ENCODE results near the gene CALHM3.

CALHM3 gene

DNA sequence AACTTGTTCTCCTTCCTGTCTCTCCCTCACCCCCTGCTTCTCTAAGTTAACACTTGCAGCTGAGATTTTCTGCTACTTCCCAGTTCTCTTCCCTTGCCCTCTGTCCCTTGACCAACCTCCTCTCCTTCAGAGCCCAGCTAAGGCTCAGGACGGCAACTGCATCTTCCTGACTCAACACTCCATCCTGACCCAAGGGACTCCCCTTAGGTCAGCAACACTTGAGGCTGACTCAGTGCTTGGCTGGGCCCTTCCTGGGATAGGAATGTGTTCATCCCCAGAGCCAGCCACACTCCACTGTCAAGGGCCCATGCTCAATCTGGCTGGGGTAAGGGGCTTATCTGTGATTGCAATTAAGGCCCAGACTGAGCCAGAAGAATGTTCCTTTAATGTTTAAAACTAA lies 30.3 kb downstream of the CALHM3 start:
- DNase-seq: no peak

DNA sequence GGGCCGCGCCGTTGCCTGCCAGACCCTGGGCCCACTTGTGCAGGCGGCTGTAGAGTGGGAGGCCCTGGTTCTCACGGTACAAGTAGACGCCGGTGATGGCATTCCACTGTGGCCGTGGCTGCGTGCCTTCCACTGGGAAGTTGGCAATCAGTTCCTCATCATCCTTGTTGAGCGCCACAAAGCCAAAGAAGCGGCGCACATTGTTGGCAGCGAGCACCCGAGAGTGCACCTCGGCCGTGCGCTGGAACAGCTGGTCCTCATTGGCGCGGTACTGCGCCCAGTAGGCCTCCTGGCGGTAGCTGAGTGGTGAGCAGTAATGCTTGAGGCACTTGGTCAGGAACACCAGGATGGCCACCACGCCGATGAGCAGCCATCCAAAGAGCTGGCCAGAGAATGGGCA lies 31.9 kb downstream of the CALHM3 start:
- no peak for DNase-seq

DNA sequence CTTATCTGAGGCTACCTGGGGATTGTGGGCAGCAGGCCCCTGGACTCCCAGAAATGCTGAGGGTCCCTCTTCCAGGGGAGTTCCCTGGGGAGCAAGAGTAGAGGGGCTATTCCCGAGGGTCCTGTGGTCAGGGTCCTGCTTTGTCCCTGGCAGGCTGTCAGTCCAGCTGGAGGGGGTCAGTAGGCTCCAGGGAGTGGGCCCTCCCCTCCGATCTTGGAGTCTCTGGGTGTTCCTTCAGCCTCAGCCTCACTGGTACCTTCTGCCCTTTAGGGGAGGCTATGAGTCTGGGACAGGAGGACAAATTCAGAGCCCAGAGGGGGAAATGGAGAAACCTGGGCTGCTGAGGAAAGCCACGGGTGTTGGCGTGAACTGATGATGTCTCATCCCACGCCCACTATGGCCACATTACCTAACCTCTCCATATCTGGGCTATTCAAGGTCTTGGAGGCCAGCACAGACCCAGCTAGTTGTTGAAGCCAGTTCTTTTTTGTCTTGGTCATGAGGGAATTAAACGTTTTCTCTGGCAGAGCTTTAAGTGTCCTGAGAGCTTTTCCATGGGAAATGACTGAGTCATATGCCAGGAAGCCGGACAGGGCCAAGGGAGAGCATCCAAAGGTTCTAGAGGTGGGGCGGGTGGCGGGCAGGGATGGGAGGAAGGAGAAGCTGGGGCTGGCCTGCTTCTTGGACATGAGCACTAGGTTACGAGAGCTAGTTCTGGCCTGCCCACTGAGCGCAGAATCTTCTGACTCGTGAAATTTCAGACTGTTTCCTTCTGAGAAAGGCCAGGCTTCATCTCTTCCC lies 33.1 kb downstream of the CALHM3 start:
- DNase-seq: no peak

DNA sequence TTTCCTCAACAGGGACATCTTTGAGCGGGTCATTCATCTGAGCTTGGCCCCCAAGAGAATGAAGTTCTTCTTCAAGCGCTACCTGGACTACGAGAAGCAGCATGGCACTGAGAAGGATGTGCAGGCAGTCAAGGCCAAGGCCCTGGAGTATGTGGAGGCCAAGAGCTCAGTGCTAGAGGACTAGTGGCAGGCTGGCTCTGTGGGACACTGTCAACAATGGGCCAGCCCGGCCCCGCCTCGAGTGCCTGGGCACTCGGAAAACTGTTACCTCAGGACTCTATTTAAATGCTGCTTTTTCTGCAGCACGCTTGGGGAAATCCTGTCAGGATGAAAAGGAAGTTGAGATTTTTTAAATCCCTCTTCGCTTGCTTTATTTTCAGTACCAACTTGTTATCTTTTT lies 33.7 kb downstream of the CALHM3 start:
- no peak for DNase-seq

DNA sequence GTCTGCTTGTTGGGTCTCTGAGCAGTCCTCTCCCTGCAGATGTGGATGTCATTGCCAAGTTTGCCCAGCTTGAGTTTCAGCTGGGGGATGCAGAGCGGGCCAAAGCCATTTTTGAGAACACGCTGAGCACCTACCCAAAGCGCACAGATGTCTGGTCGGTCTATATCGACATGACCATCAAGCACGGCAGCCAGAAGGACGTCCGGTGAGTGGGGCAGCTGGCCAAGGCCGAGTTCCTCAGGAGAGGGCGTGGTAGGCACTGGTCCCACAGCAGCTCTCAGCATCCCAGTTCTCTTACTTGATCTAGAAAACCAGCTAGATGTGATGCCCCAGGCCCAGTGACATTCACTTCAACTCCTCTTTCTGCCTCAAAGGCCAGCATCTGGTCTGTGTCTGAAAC lies 34.6 kb downstream of the CALHM3 start:
- DNase-seq: no peak

DNA sequence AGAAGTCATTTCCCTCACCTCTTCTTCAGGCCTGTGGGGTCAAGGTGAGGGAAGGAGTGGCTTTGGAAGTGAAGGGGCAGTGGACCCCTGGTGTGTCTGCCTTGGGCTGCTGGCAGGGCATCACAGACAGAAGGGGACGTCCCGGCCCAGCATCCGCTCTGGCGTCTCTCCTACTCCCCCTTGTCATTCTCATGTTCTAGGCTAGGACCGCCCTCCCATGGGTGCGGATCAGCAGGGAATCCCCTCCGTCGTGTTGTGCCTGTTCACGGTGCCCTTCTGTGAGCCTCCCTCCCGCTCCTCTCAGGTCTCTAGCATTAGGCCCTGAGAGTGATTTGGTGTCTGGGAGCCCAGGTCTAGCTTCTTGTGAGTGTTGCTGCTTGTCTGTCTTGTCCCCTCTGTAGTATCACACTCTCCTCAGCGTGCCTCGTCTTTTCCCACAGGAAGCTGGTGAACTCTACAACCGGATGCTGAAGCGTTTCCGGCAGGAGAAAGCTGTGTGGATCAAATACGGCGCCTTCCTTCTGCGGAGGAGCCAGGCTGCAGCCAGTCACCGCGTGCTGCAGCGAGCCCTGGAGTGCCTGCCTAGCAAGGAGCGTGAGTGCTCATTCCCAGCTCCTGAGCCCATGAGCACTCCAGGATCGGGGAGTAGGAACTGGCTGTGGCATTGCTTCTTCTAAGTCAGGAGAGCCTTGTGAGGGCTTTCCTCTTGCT lies 35.4 kb downstream of the CALHM3 start:
- DNase-seq: no peak

DNA sequence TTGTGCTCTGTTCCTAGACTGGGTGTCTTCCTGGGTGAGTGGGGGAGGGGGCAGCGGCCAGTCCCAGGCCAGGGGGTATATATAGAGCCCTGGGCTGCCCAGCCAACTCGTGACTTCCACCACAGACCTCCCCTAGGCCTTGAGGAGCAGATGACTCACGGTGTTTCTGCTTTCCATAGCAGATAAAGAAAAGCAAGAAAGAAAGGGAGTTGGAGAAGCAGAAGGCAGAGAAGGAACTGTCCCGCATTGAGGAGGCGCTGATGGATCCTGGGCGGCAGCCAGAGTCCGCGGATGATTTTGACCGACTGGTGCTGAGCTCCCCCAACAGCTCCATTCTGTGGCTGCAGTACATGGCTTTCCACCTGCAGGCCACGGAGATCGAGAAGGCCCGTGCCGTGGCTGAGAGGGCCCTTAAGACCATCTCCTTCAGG lies 37.0 kb downstream of the CALHM3 start:
- no peak for DNase-seq

DNA sequence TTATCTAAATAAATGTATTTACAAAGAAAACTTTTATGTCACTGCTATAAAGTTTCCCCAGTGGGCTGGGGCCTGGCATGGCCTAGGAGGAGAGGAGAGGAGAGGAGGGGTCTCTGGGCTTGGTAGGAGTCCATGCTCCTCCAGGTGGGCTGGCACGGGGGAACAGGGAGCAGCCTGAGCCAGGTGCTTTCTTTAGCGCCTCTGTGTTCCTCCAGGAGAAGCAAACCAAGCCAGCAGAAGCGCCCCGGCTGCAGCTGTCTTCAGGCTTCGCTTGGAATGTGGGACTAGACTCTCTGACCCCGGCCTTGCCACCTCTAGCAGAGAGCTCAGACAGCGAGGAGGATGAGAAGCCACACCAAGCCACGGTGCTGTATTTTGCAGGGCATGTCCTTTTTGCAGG lies 37.4 kb downstream of the CALHM3 start:
- no peak for DNase-seq

DNA sequence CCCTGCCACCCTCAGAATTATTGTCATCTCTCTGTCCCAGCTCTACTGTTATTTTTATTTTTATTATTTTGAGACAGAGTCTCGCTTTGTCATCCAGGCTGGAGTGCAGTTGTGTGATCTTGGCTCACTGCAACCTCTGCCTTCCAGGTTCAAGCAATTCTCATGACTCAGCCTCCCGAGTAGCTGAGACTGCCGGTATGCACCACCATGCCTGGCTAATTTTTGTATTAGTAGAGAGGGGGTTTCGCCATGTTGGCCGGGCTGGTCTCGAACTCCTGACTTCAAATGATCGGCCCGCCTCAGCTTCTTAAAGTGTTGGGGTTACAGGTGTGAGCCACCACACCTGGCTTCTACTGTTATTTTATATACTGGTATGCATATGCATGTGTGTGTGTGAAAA lies 37.8 kb downstream of the CALHM3 start:
- DNase-seq: no peak

DNA sequence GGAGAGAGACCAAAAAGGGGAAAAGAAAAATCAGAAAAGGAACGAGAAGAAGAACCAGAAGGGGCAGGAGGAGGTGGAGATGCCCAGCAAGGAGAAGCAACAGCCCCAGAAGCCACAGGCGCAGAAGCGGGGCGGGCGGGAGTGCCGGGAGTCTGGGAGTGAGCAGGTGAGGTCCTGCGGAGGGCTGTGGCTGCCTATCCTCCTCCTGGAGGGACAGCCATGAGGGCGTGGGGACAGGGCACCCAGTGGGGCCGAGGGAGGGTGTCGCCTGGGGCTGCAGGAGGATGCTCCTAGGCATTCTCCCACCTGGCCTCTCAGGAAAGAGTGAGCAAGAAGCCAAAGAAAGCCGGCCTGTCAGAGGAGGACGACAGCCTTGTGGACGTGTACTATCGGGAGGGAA lies 38.6 kb downstream of the CALHM3 start:
- no peak for DNase-seq

DNA sequence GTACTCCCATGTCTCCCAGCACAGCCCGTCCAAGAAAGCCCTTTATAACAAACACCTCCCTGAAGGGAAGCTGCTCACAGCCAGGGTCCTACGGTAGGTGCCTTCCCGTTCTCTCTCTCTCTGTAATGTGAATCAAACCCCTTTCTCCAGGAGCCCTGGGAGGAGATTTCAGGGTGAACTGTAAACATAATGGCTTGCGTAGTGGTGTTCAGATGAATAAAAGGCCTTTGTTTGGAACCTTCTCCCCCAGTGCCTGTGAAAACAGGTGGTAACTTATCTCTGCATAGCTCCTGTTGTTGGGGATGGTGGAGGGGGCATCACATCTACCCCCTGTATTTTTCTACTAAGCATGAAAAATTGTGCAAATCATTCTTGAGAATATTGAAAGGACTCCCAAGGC lies 39.3 kb downstream of the CALHM3 start:
- no peak for DNase-seq

DNA sequence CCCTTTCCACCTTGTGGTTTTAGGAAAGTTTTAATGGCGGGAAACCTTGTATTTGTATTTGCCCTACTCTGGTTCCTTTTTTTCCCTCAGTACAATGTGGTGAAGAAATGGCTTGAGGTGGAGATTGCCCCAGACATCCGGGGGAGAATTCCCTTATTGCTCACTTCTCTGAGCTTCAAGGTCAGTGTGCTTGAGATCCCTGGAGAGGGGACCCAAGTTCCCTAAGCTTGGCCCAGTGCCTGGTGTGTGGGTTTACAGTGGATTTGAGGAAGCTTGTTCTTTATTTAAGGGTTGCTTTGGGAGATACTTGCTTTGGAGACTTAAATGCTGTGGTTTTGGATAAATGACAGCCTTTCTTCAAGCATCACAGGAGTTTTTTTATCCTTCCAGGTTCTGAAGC lies 45.2 kb downstream of the CALHM3 start:
- no peak for DNase-seq

DNA sequence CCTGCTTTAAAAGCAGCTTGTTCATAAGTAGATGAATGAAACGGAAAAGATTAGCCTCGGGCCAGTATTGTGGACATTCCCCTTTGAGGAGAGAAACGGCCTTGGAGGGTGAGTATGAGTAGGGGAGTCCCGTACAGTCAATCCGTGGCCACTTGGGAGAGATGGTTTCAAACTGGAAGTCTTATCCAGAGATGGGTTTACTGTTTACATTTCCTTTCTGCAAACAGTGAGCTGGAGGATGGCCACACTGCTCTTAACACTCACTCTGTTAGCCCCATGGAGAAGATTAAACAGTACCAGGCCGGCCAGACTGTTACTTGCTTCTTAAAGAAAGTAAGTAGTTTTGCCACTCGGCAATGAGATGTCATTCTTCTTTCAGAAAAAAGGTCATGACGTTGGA lies 47.1 kb downstream of the CALHM3 start:
- no peak for DNase-seq

DNA sequence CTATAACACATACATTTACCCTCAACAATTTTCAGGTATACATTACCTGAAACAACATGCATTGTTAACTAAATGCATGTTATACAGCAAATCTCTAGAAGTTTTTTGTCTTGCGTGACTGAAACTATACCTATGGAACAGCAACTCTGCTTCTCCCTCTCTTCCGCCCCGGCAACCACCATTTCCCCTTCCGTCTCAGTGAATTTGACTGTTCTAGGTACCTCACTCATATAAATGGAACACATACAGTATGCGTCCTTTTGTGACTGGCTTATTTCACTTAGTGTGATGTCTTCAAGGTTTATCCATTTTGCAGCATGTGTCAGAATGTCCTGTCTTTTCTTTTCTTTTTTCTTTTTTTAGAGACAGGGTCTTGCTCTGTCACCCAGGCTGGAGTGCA lies 49.4 kb downstream of the CALHM3 start:
- no peak for DNase-seq

DNA sequence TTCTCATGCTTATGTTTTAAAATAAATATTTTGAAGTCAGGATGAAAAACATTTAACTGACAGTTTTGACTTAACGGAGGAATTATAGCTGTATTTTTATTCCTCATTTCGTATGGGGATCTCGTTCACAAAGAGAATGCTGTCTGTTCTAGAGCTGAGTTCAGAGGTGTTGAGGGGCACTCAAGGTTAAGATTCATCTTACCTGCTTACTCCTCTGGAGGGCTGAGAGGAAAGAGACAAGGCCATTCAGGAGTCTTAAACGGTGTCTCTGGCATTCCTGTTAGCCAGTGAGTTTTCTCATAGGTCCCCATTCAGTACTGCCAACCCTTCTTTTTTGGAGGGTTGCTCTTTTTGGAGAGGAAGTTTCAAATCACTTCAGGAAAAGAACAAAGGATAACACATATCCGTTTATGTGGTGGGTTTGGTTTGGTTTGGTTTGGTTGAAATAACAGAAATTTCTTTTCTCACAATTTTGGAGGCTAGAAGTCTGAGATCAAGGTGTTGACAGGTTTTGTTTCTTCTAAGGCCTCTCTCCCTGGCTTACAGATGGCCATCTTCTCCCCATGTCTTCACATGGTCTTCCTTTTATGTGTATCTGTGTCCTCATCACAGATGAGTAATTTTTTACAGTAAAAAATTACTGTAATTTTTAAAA lies 49.9 kb downstream of the CALHM3 start:
- DNase-seq: no peak

DNA sequence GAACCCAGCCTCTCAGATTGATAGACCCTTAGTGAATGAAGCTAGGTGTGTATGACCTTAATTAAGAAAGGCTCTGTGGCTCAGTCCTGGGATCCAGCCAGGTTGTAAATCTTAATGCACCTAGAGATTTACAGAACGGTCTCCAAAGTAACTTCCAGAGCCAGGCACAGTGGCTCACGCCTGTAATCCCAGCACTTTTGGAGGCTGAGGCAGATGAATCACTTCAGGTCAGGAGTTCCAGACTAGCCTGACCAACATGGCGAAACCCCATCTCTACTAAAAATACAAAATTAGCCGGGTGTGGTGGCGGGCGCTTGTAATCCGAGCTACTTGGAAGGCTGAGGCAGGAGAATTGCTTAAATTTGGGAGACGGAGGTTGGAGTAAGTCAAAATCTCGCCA lies 51.2 kb downstream of the CALHM3 start:
- no peak for DNase-seq

DNA sequence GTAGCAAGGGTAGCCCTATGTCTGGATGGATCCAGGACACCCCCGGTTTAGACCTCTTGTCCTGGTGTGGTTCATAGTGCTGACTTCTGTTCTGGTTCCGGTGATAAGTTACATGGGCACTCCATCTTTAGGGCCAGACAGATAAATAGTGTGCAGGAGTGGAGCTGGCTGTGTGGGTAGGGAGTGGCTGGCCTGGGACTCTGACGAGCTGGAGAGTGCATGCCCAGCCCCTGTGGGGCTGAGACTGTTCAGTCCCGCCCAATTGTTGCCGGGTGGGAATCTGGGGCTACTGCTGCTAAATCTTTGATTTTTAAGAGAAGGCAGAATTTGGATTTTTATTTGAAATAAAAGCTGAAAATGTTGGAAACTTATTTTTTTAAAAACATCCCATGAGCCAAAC lies 55.3 kb downstream of the CALHM3 start:
- no peak for DNase-seq
